K562 (cell line): Measurements from ENCODE around the gene AMBRA1. TPM values are rescaled to one million over a fixed set of nuclear protein-coding genes. Genes with fewer than 3 reads are reported as not detected.
A peak's percentile ranks its signal among the peaks of the same experiment; 100 is the strongest.

ENCODE experiments used
- CREB5 ChIP-seq: fragments of 250-450 bp; sonication (Bioruptor Pico); IDR thresholded peaks from 2 replicates; pipeline ENCODE4 v1.5.0; 2020; ENCODE audit warnings: mild to moderate bottlenecking
- ELF4 ChIP-seq: fragments of 450-650 bp; formaldehyde crosslinking; IDR thresholded peaks from 2 replicates; pipeline ENCODE4 v1.4.0; 2022; ENCODE audit warnings: missing genetic modification characterization
- EZH2 ChIP-seq: IDR thresholded peaks from 2 replicates; pipeline ENCODE4 v1.6.1; 2012; ENCODE audit warnings: low read depth, mild to moderate bottlenecking, inconsistent platforms, low read length, borderline replicate concordance
- FOXA1 ChIP-seq: fragments of 450-650 bp; IDR thresholded peaks from 2 replicates; pipeline ENCODE4 v1.6.1; 2016; ENCODE audit warnings: mild to moderate bottlenecking, borderline replicate concordance
- HEY1 ChIP-seq: fragments of 250-450 bp; sonication (Bioruptor Pico); IDR thresholded peaks from 2 replicates; pipeline ENCODE4 v1.5.0; 2020; ENCODE audit warnings: mild to moderate bottlenecking, moderate library complexity, borderline replicate concordance
- ILF3 ChIP-seq: fragments of 450-650 bp; IDR thresholded peaks from 2 replicates; pipeline ENCODE4 v1.6.1; 2018; ENCODE audit warnings: antibody characterized with exemption, mild to moderate bottlenecking, moderate library complexity, borderline replicate concordance
- KAT8 ChIP-seq: fragments of 450-650 bp; IDR thresholded peaks from 2 replicates; pipeline ENCODE4 v1.6.1; 2016; ENCODE audit warnings: low read depth, mild to moderate bottlenecking
- KDM2B ChIP-seq: fragments of 250-450 bp; sonication (Bioruptor Pico); IDR thresholded peaks from 2 replicates; pipeline ENCODE4 v1.8.0; 2021; ENCODE audit warnings: mild to moderate bottlenecking, moderate library complexity
- MCM5 ChIP-seq: fragments of 450-650 bp; IDR thresholded peaks from 2 replicates; pipeline ENCODE4 v1.6.1; 2016; ENCODE audit warnings: low read depth
- POLR2AphosphoS2 ChIP-seq: IDR thresholded peaks from 2 replicates; pipeline ENCODE4 v1.6.1; 2012; ENCODE audit warnings: low read length, improper control_type of control experiment
- POLR3G ChIP-seq: IDR thresholded peaks from 2 replicates; pipeline ENCODE4 v1.6.1; 2011; ENCODE audit not compliant: insufficient read length, insufficient replicate concordance; ENCODE audit errors: extremely low read depth
- PRPF4 ChIP-seq: fragments of 200-400 bp; formaldehyde crosslinking; IDR thresholded peaks from one replicate; pipeline ENCODE4 v1.6.1; 2017; ENCODE audit warnings: low read length, low read depth, mild to moderate bottlenecking; ENCODE audit not compliant: insufficient read depth, poor library complexity, severe bottlenecking
- RFX1 ChIP-seq: fragments of 450-650 bp; IDR thresholded peaks from 2 replicates; pipeline ENCODE4 v1.6.1; 2016; ENCODE audit warnings: mild to moderate bottlenecking, moderate library complexity
- SIN3A ChIP-seq, 2 experiments: fragments of 150-350 bp in 1 of 2; IDR thresholded peaks; 2 replicates each; pipeline ENCODE4 v1.6.1; 2011 to 2016; ENCODE audit warnings: borderline replicate concordance in 2 of 2, low read depth in 2 of 2, low read length in 2 of 2, mild to moderate bottlenecking in 2 of 2, moderate library complexity in 2 of 2; ENCODE audit not compliant: control insufficient read depth in 1 of 2
- SREBF1 ChIP-seq: fragments of 150-350 bp; IDR thresholded peaks from 2 replicates; pipeline ENCODE4 v1.6.1; 2014; ENCODE audit warnings: antibody characterized with exemption, low read depth, low read length, borderline replicate concordance
- TARDBP ChIP-seq: fragments of 450-650 bp; IDR thresholded peaks from 2 replicates; pipeline ENCODE4 v1.6.1; 2016
- ZEB2 ChIP-seq: fragments of 450-650 bp; IDR thresholded peaks from 2 replicates; pipeline ENCODE4 v1.6.1; 2016
- ZNF764 ChIP-seq: fragments of 250-450 bp; sonication (Bioruptor Pico); IDR thresholded peaks from 2 replicates; pipeline ENCODE4 v1.4.0; 2020; ENCODE audit warnings: low read depth, mild to moderate bottlenecking, moderate library complexity
- ZNF780A ChIP-seq: fragments of 250-450 bp; sonication (Bioruptor Pico); IDR thresholded peaks from 2 replicates; pipeline ENCODE4 v1.5.0; 2021; ENCODE audit warnings: mild to moderate bottlenecking
- polyA plus RNA-seq, 8 experiments: library from polyadenylated mRNA; depleted of rRNA in 4 of 8; stranded (reverse) in 5 of 8; unstranded in 3 of 8; fragments of >200 nt; fragmentation: Nextera tagmentation in 2 of 8; fragmentation: Illumina TruSeq in 1 of 8; extraction: Ambion mirVana in 2 of 8; extraction: Trizol in 1 of 8; gene quantifications; 2 replicates each; pipeline versions ENCODE4 v1.2.1 to v1.2.3, GENCODE V29; 2011 to 2014; ENCODE audit warnings: inconsistent platforms in 1 of 8, missing spikeins in 1 of 8
- total RNA-seq, 7 experiments: library from RNA; depleted of rRNA in 6 of 7; stranded (reverse); fragments of >200 nt in 6 of 7; fragmentation: Illumina TruSeq in 2 of 7; extraction: Trizol in 2 of 7; gene quantifications; 2 replicates each; pipeline versions ENCODE4 v1.2.1 to v1.2.3, GENCODE V29; 2011 to 2021; ENCODE audit warnings: low replicate concordance in 1 of 7
- TF ChIP-seq, protein P1 (sequence below): fragments of 250-450 bp; sonication (Bioruptor Pico); IDR thresholded peaks from 2 replicates; pipeline ENCODE4 v1.9.0; 2021; ENCODE audit warnings: mild to moderate bottlenecking, inconsistent platforms
- TF ChIP-seq, protein P2 (sequence below), 2 experiments: fragments of 450-650 bp in 1 of 2; sonication (generic) in 1 of 2; formaldehyde crosslinking; conservative IDR thresholded peaks; 2 replicates each; pipeline versions ENCODE4 v1.4.0 to v1.8.1; 2020 to 2022; ENCODE audit warnings: mild to moderate bottlenecking in 1 of 2, missing genetic modification reagents in 1 of 2
- TF ChIP-seq, protein P3 (sequence below): fragments of 450-650 bp; IDR thresholded peaks from one replicate; pipeline ENCODE4 v1.6.1; 2018; ENCODE audit warnings: mild to moderate bottlenecking, moderate library complexity; ENCODE audit not compliant: partially characterized antibody

AMBRA1 gene
- total and polyA plus RNA-seq, 9 of the 15 experiments (the other 6 are each of a cell fraction or from before 2014, with no cell fraction given), result 0.15 to 24.5 (median 13.0) TPM

DNA sequence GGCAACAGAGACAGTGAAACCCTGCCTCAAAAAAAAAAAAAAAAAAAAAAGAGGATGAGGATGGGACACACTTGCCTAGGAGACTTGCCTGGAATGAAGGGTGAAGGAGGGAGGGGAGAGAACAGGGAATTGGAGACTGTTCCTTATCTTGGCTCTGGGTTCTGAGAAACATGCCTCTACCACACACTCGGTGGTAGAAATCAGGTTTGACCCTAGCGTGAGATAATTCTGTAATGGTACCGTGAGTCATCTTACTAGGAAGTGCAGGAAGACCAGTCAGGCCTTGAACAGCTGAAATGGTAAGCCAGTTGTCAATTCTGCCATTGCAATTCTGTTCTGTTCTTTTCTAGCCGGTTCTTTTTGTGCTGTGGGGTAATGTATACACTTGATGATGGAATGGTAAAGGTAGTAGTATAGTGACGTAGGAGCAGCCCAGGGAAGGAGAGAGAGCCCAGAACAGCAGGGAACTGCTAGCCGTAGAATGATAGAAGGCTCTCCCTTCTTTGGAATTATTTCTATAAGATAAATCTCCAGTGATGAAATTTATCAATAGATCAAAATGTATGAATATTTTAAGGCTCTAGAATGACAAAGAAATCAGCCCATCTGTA lies 3.9 kb upstream of the AMBRA1 start (continued):
- TF ChIP-seq, protein P1, sequence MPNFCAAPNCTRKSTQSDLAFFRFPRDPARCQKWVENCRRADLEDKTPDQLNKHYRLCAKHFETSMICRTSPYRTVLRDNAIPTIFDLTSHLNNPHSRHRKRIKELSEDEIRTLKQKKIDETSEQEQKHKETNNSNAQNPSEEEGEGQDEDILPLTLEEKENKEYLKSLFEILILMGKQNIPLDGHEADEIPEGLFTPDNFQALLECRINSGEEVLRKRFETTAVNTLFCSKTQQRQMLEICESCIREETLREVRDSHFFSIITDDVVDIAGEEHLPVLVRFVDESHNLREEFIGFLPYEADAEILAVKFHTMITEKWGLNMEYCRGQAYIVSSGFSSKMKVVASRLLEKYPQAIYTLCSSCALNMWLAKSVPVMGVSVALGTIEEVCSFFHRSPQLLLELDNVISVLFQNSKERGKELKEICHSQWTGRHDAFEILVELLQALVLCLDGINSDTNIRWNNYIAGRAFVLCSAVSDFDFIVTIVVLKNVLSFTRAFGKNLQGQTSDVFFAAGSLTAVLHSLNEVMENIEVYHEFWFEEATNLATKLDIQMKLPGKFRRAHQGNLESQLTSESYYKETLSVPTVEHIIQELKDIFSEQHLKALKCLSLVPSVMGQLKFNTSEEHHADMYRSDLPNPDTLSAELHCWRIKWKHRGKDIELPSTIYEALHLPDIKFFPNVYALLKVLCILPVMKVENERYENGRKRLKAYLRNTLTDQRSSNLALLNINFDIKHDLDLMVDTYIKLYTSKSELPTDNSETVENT, result no peak
- TF ChIP-seq CREB5 (CRISPR knock-in tag), result no peak
- TF ChIP-seq EZH2, result no peak
- peak in 1 of 2 experiments; percentile 75; a peak in 1 of 4 replicates for TF ChIP-seq SIN3A (IDR thresholded peaks at IDR 0.05; ENCODE audit: borderline replicate concordance in 2 of 2, control insufficient read depth in 1 of 2, low read depth in 2 of 2, low read length in 2 of 2)
- TF ChIP-seq ILF3, result no peak
- no peak for TF ChIP-seq KDM2B (CRISPR knock-in tag)
- no peak for TF ChIP-seq FOXA1
- peak; percentile 69; the same call in 1 of the 2 replicates for TF ChIP-seq ZEB2
- TF ChIP-seq ELF4 (CRISPR knock-in tag), result no peak
- no peak for TF ChIP-seq POLR2AphosphoS2
- no peak for TF ChIP-seq MCM5
- TF ChIP-seq ZNF780A (CRISPR knock-in tag), result no peak
- no peak for TF ChIP-seq KAT8
- TF ChIP-seq, protein P2, sequence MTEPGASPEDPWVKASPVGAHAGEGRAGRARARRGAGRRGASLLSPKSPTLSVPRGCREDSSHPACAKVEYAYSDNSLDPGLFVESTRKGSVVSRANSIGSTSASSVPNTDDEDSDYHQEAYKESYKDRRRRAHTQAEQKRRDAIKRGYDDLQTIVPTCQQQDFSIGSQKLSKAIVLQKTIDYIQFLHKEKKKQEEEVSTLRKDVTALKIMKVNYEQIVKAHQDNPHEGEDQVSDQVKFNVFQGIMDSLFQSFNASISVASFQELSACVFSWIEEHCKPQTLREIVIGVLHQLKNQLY (CRISPR knock-in tag; conservative IDR thresholded peaks at IDR 0.05), result no peak
- TF ChIP-seq, protein P3, sequence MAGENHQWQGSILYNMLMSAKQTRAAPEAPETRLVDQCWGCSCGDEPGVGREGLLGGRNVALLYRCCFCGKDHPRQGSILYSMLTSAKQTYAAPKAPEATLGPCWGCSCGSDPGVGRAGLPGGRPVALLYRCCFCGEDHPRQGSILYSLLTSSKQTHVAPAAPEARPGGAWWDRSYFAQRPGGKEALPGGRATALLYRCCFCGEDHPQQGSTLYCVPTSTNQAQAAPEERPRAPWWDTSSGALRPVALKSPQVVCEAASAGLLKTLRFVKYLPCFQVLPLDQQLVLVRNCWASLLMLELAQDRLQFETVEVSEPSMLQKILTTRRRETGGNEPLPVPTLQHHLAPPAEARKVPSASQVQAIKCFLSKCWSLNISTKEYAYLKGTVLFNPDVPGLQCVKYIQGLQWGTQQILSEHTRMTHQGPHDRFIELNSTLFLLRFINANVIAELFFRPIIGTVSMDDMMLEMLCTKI, result no peak
- TF ChIP-seq TARDBP, result no peak
- no peak for TF ChIP-seq SREBF1
- TF ChIP-seq ZNF764, result no peak
- TF ChIP-seq RFX1, result no peak
- no peak for TF ChIP-seq PRPF4
- TF ChIP-seq POLR3G, result no peak
- TF ChIP-seq HEY1 (CRISPR knock-in tag), result no peak
